Keratinocyte (primary cell): ENCODE measurements around the gene BCAS3. TPM values are rescaled to one million over a fixed set of nuclear protein-coding genes. Genes with fewer than 3 reads are reported as not detected.

Experiments
- DNase-seq: peaks from one replicate; pipeline ENCODE4 v3.0.0-alpha.2; 2011; ENCODE audit warnings: low read depth, missing footprints, low spot score
- FAIRE-seq: peaks from 2 replicates; lab custom pipeline; 2011; peaks lifted over from hg19 to GRCh38; lab: Jason Lieb, UNC
- H2AFZ ChIP-seq: 2 replicates; pipeline ENCODE4 v1.6.0; 2012; ENCODE audit warnings: low read length, control low read depth, inconsistent platforms; ENCODE audit not compliant: control insufficient read depth
- H3K27ac ChIP-seq: 2 replicates; pipeline ENCODE4 v1.5.1; 2011; ENCODE audit warnings: low read length; ENCODE audit not compliant: control insufficient read depth, insufficient read depth
- H3K27me3 ChIP-seq: 3 replicates; pipeline ENCODE4 v1.6.0; 2011; ENCODE audit warnings: low read length; ENCODE audit not compliant: control insufficient read depth, insufficient read depth; ENCODE audit errors: extremely low read depth
- H3K36me3 ChIP-seq, 2 experiments: 2 replicates in 1 of 2; 3 replicates in 1 of 2; pipeline ENCODE4 v1.5.1; 2011; ENCODE audit warnings: low read length in 2 of 2, mild to moderate bottlenecking in 1 of 2; ENCODE audit not compliant: control insufficient read depth in 2 of 2, insufficient read depth in 2 of 2; ENCODE audit errors: extremely low read depth in 1 of 2
- H3K4me1 ChIP-seq: 3 replicates; pipeline ENCODE4 v1.5.1; 2011; ENCODE audit warnings: low read length; ENCODE audit not compliant: control insufficient read depth, insufficient read depth; ENCODE audit errors: extremely low read depth
- H3K4me2 ChIP-seq: 3 replicates; pipeline ENCODE4 v1.6.0; 2011; ENCODE audit warnings: low read depth, low read length; ENCODE audit not compliant: control insufficient read depth, insufficient read depth; ENCODE audit errors: extremely low read depth
- H3K4me3 ChIP-seq, 3 experiments: fragments of 200-600 bp in 1 of 3; sonication (generic) in 1 of 3; 2 replicates in 2 of 3; 3 replicates in 1 of 3; pipeline ENCODE4 v1.5.1; 2011 to 2016; ENCODE audit warnings: low read length in 3 of 3, mild to moderate bottlenecking in 3 of 3, control low read depth in 2 of 3, inconsistent platforms in 1 of 3, low read depth in 1 of 3, mixed read lengths in 1 of 3, mixed run types in 1 of 3, moderate library complexity in 1 of 3; ENCODE audit not compliant: control insufficient read depth in 2 of 3, insufficient read depth in 2 of 3; ENCODE audit errors: extremely low read depth in 1 of 3
- H3K79me2 ChIP-seq: 2 replicates; pipeline ENCODE4 v1.6.0; 2012; ENCODE audit warnings: low read length; ENCODE audit not compliant: control insufficient read depth, insufficient read depth
- H3K9ac ChIP-seq: 3 replicates; pipeline ENCODE4 v1.6.0; 2011; ENCODE audit warnings: low read length; ENCODE audit not compliant: control insufficient read depth, insufficient read depth; ENCODE audit errors: extremely low read depth
- H3K9me1 ChIP-seq: 3 replicates; pipeline ENCODE4 v1.6.0; 2011; ENCODE audit warnings: low read length; ENCODE audit not compliant: control insufficient read depth, insufficient read depth; ENCODE audit errors: extremely low read depth
- H3K9me3 ChIP-seq: 2 replicates; pipeline ENCODE4 v1.5.1; 2012; ENCODE audit warnings: low read depth, low read length; ENCODE audit not compliant: control insufficient read depth
- H4K20me1 ChIP-seq: 3 replicates; pipeline ENCODE4 v1.6.0; 2011; ENCODE audit warnings: low read length; ENCODE audit not compliant: control insufficient read depth, insufficient read depth; ENCODE audit errors: extremely low read depth
- CTCF ChIP-seq, 3 experiments: IDR thresholded peaks in 1 of 3; conservative IDR thresholded peaks in 1 of 3; optimal IDR thresholded peaks in 1 of 3; 2 replicates in 2 of 3; 3 replicates in 1 of 3; pipeline versions ENCODE3 to v1.5.1; 2011; ENCODE audit warnings: low read length in 3 of 3, mild to moderate bottlenecking in 3 of 3, moderate library complexity in 2 of 3, control low read depth in 1 of 3, inconsistent platforms in 1 of 3; ENCODE audit not compliant: insufficient read depth in 2 of 3; ENCODE audit errors: extremely low read depth in 1 of 3
- EZH2 ChIP-seq: IDR thresholded peaks from one replicate; pipeline ENCODE4 v1.6.1; 2012; ENCODE audit warnings: inconsistent platforms, mild to moderate bottlenecking, low read length, moderate library complexity
- dilution Hi-C: fragments of 300-500 bp; cut with MboI; formaldehyde crosslinking; loops from one replicate; pipeline ENCODE4 v1.7.0; 2020; ENCODE audit warnings: low sequenced_read_pairs; ENCODE audit not compliant: extremely low pct_ligation_motif_present
- polyA plus RNA-seq, 5 experiments: library from polyadenylated mRNA; depleted of rRNA in 3 of 5; stranded (reverse) in 3 of 5; stranded (forward) in 1 of 5; unstranded in 1 of 5; fragments of >200 nt; gene quantifications; 1 replicate in 1 of 5; 2 replicates in 3 of 5; 3 replicates in 1 of 5; pipeline versions ENCODE4 v1.2.1 to v1.2.3, GENCODE V29; 2011 to 2012; ENCODE audit warnings: missing spikeins in 2 of 5, low read depth in 1 of 5, low replicate concordance in 1 of 5

BCAS3 gene
- polyA plus RNA-seq, 1 donor (not counting 4 experiments of a cell fraction or from before 2014, with no cell fraction given), result 11.8 TPM

DNA sequence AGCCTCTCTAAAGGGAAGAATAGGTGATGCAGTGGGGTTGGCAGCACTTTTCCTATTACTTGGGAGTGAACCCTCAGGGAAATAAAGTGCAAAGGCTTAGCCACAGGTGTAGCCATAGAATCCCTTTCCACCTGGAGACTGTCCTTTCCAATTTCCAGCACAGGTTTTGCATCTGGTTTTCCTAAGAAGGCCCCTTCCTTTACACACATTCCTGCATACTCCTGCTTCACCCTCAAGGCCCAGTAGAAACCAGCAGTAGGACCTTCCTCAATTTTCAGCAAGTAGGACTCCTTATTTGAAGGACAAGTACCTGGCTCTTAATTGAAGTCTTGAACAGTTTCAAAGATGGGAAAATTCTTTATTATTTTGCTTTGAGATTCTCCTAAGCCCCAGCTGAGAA lies 550.2 kb downstream of the BCAS3 start:
- no peaks in the 10 kb centered on the region for H4K20me1 ChIP-seq

GRCh38 chr17:61230461-61230860 lies 552.8 kb downstream of the BCAS3 start:
- no peaks in the 10 kb centered on the region for H3K9me3 ChIP-seq

More for the DNA sequence above, 550.2 kb downstream of the BCAS3 start:
- Histone ChIP-seq H3K4me2 (no peak overlapping the region), H3K4me1 (no peaks in the 10 kb centered on the region), H3K79me2 (no peaks in the 10 kb centered on the region), H2AFZ (no peak overlapping the region), H3K9ac (no peak overlapping the region), H3K27me3 (no peaks in the 10 kb centered on the region), H3K9me3 (no peaks in the 10 kb centered on the region), H3K9me1 (no peaks in the 10 kb centered on the region), H3K36me3 (no peaks in the 10 kb centered on the region), H3K4me3 (no peak overlapping the region), H3K27ac (no peak overlapping the region)
- dilution Hi-C loops, result no loop called here
- no peak for TF ChIP-seq EZH2
- no peak for TF ChIP-seq CTCF (optimal IDR thresholded peaks at IDR 0.05 in 1 of 3, IDR thresholded peaks at IDR 0.05 in 1 of 3, conservative IDR thresholded peaks at IDR 0.05 in 1 of 3; ENCODE audit: extremely low read depth in 1 of 3, insufficient read depth in 2 of 3, low read length in 3 of 3)
- no peak for DNase-seq
- FAIRE-seq, result no peak

More at GRCh38 chr17:61230461-61230860, 552.8 kb downstream of the BCAS3 start:
- dilution Hi-C loops, result no loop called here
- Histone ChIP-seq H3K79me2 (no peaks in the 10 kb centered on the region), H4K20me1 (no peaks in the 10 kb centered on the region), H2AFZ (no peak overlapping the region), H3K36me3 (no peaks in the 10 kb centered on the region), H3K9me1 (no peaks in the 10 kb centered on the region), H3K4me2 (no peak overlapping the region), H3K4me3 (no peak overlapping the region), H3K27ac (no peak overlapping the region), H3K4me1 (no peaks in the 10 kb centered on the region), H3K27me3 (no peaks in the 10 kb centered on the region), H3K9ac (no peak overlapping the region)
- FAIRE-seq (no peak), DNase-seq (no peak)
- TF ChIP-seq EZH2 (no peak), CTCF (optimal IDR thresholded peaks at IDR 0.05 in 1 of 3, IDR thresholded peaks at IDR 0.05 in 1 of 3, conservative IDR thresholded peaks at IDR 0.05 in 1 of 3; ENCODE audit: extremely low read depth in 1 of 3, insufficient read depth in 2 of 3, low read length in 3 of 3) (no peak)
